Measurements from ENCODE around the gene CHST13.

GRCh38 chr3:126537730-126538281, 13.9 kb downstream of the CHST13 start:
- no peak for TF ChIP-seq ZNF112 (tag by site-specific recombination; IDR thresholded peaks at IDR 0.05)
- no peak for TF ChIP-seq CTCF (tag by site-specific recombination; IDR thresholded peaks at IDR 0.05)
- no peak for TF ChIP-seq TCF7L2 (IDR thresholded peaks at IDR 0.05; ENCODE audit: borderline replicate concordance, low read depth, low read length)
- TF ChIP-seq MZF1 (tag by site-specific recombination; IDR thresholded peaks at IDR 0.05; ENCODE audit: borderline replicate concordance) = no peak
- no peak for TF ChIP-seq ZNF621 (tag by site-specific recombination; IDR thresholded peaks at IDR 0.05)
- TF ChIP-seq ZNF561 (tag by site-specific recombination; IDR thresholded peaks at IDR 0.05; ENCODE audit: borderline replicate concordance) = no peak
- TF ChIP-seq ZNF274 (IDR thresholded peaks at IDR 0.05; ENCODE audit: low read length) = no peak
- TF ChIP-seq ZNF274 (tag by site-specific recombination; IDR thresholded peaks at IDR 0.05; ENCODE audit: borderline replicate concordance) = no peak
- no peak for TF ChIP-seq ZNF324 (tag by site-specific recombination; IDR thresholded peaks at IDR 0.05)
- TF ChIP-seq YY1 (tag by site-specific recombination; IDR thresholded peaks at IDR 0.05) = no peak
- TF ChIP-seq, protein P1, sequence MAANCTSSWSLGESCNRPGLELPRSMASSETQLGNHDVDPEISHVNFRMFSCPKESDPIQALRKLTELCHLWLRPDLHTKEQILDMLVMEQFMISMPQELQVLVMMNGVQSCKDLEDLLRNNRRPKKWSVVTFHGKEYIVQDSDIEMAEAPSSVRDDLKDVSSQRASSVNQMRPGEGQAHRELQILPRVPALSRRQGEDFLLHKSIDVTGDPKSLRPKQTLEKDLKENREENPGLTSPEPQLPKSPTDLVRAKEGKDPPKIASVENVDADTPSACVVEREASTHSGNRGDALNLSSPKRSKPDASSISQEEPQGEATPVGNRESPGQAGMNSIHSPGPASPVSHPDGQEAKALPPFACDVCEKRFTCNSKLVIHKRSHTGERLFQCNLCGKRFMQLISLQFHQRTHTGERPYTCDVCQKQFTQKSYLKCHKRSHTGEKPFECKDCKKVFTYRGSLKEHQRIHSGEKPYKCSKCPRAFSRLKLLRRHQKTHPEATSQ (tag by site-specific recombination; IDR thresholded peaks at IDR 0.05) = no peak
- TF ChIP-seq MYNN (tag by site-specific recombination; IDR thresholded peaks at IDR 0.05; ENCODE audit: borderline replicate concordance) = no peak
- TF ChIP-seq ZNF16 (tag by site-specific recombination; IDR thresholded peaks at IDR 0.05; ENCODE audit: low read depth) = no peak
